PC-3 (cell line): ENCODE measurements around the gene ADAMTS1.

Experiments
- EZH2 ChIP-seq: fragments of 300-600 bp; sonication (generic); IDR thresholded peaks from one replicate; pipeline ENCODE4 v1.6.1; 2017; ENCODE audit warnings: antibody characterized with exemption, mild to moderate bottlenecking, low read length; ENCODE audit not compliant: unreplicated experiment
- TF ChIP-seq, protein P1 (sequence below): fragments of 300-600 bp; sonication (generic); conservative IDR thresholded peaks from 2 replicates; pipeline ENCODE4 v1.5.1; 2017; ENCODE audit warnings: antibody characterized with exemption, low read depth, mild to moderate bottlenecking, low read length

- TF ChIP-seq, protein P1, sequence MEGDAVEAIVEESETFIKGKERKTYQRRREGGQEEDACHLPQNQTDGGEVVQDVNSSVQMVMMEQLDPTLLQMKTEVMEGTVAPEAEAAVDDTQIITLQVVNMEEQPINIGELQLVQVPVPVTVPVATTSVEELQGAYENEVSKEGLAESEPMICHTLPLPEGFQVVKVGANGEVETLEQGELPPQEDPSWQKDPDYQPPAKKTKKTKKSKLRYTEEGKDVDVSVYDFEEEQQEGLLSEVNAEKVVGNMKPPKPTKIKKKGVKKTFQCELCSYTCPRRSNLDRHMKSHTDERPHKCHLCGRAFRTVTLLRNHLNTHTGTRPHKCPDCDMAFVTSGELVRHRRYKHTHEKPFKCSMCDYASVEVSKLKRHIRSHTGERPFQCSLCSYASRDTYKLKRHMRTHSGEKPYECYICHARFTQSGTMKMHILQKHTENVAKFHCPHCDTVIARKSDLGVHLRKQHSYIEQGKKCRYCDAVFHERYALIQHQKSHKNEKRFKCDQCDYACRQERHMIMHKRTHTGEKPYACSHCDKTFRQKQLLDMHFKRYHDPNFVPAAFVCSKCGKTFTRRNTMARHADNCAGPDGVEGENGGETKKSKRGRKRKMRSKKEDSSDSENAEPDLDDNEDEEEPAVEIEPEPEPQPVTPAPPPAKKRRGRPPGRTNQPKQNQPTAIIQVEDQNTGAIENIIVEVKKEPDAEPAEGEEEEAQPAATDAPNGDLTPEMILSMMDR: no peak
- TF ChIP-seq EZH2: no peak
These were observed 9.4 kb downstream of the ADAMTS1 start for GRCh38 chr21:26835714-26836265.
